ENCODE results near the gene CSGALNACT2. TPM values are rescaled to one million over a fixed set of nuclear protein-coding genes. Genes with fewer than 3 reads are reported as not detected.
A peak's percentile ranks its signal among the peaks of the same experiment; 100 is the strongest.
"Not testable (repeated sequence)": the region's sequence is repeated elsewhere in the genome, so short reads cannot be mapped to it uniquely, and the experiment has no call there.

The CSGALNACT2 gene
- total RNA-seq, 1 donor, result 7.3 TPM

- DNase-seq (ENCODE audit: low read depth in 2 of 3, low spot score in 2 of 3), result no peak
Measured at GRCh38 chr10:43136995-43137716, 1.1 kb upstream of the CSGALNACT2 start.

GRCh38 chr10:43137717-43138020 lies 576 bp upstream of the CSGALNACT2 start:
- DNase-seq (ENCODE audit: low read depth in 2 of 3, low spot score in 2 of 3), result peak in 2 of 3 donors; percentile 52 to 61

GRCh38 chr10:43138757-43139241 lies 554 bp downstream of the CSGALNACT2 start:
- peak; percentile 49 to 77 (median 57) for DNase-seq (ENCODE audit: low read depth in 2 of 3, low spot score in 2 of 3)

GRCh38 chr10:43141421-43141820 lies 3.2 kb downstream of the CSGALNACT2 start:
- no peak for DNase-seq (ENCODE audit: low read depth in 2 of 3, low spot score in 2 of 3)

- DNase-seq (ENCODE audit: low read depth in 2 of 3, low spot score in 2 of 3), result no peak
Measured at GRCh38 chr10:43145311-43145710, 7.1 kb downstream of the CSGALNACT2 start.

- not testable (repeated sequence) for DNase-seq (ENCODE audit: low read depth in 2 of 3, low spot score in 2 of 3)
Measured at GRCh38 chr10:43145936-43146335, 7.7 kb downstream of the CSGALNACT2 start.

- no peak for DNase-seq (ENCODE audit: low read depth in 2 of 3, low spot score in 2 of 3)
Measured at GRCh38 chr10:43151371-43151770, 13.1 kb downstream of the CSGALNACT2 start.

GRCh38 chr10:43153901-43154300 lies 15.7 kb downstream of the CSGALNACT2 start:
- no peak for DNase-seq (ENCODE audit: low read depth in 2 of 3, low spot score in 2 of 3)

- no peak for DNase-seq (ENCODE audit: low read depth in 2 of 3, low spot score in 2 of 3)
Measured at GRCh38 chr10:43155221-43155620, 17.0 kb downstream of the CSGALNACT2 start.

GRCh38 chr10:43155741-43156140 lies 17.5 kb downstream of the CSGALNACT2 start:
- no peak for DNase-seq (ENCODE audit: low read depth in 2 of 3, low spot score in 2 of 3)

GRCh38 chr10:43156590-43157341 lies 18.5 kb downstream of the CSGALNACT2 start:
- no peak for DNase-seq (ENCODE audit: low read depth in 2 of 3, low spot score in 2 of 3)

GRCh38 chr10:43158636-43159035 lies 20.4 kb downstream of the CSGALNACT2 start:
- no peak for DNase-seq (ENCODE audit: low read depth in 2 of 3, low spot score in 2 of 3)

GRCh38 chr10:43160046-43160920 lies 22.0 kb downstream of the CSGALNACT2 start:
- peak in 2 of 3 donors; percentile 54 to 58 for DNase-seq (ENCODE audit: low read depth in 2 of 3, low spot score in 2 of 3)

- DNase-seq (ENCODE audit: low read depth in 2 of 3, low spot score in 2 of 3), result no peak
Measured at GRCh38 chr10:43160921-43161255, 22.6 kb downstream of the CSGALNACT2 start.

GRCh38 chr10:43162604-43163003 lies 24.4 kb downstream of the CSGALNACT2 start:
- DNase-seq (ENCODE audit: low read depth in 2 of 3, low spot score in 2 of 3), result no peak

- DNase-seq (ENCODE audit: low read depth in 2 of 3, low spot score in 2 of 3), result no peak
Measured at GRCh38 chr10:43166207-43166879, 28.1 kb downstream of the CSGALNACT2 start.

GRCh38 chr10:43166880-43167497 lies 28.7 kb downstream of the CSGALNACT2 start:
- no peak for DNase-seq (ENCODE audit: low read depth in 2 of 3, low spot score in 2 of 3)

GRCh38 chr10:43167498-43167889 lies 29.2 kb downstream of the CSGALNACT2 start:
- no peak for DNase-seq (ENCODE audit: low read depth in 2 of 3, low spot score in 2 of 3)

GRCh38 chr10:43170491-43170890 lies 32.2 kb downstream of the CSGALNACT2 start:
- no peak for DNase-seq (ENCODE audit: low read depth in 2 of 3, low spot score in 2 of 3)

- no peak for DNase-seq (ENCODE audit: low read depth in 2 of 3, low spot score in 2 of 3)
Measured at GRCh38 chr10:43172645-43173044, 34.4 kb downstream of the CSGALNACT2 start.

Measured in hematopoietic multipotent progenitor cell (in vitro differentiated cells).